Ovary (tissue), 3 donors: ENCODE measurements around the gene ATP8B1.

Source experiments
- EP300 ChIP-seq: sonication (generic); formaldehyde crosslinking; IDR thresholded peaks from one replicate; pipeline ENCODE4 v1.6.1; 2017; ENCODE audit warnings: antibody characterized with exemption
- POLR2A ChIP-seq: fragments of 450-650 bp; IDR thresholded peaks from one replicate; pipeline ENCODE4 v1.6.1; 2017; ENCODE audit warnings: antibody characterized with exemption, mild to moderate bottlenecking, moderate library complexity
- TF ChIP-seq, protein P1 (sequence below), 3 donors: fragments of 450-650 bp in 2 of 3; fragments of 200-600 bp in 1 of 3; IDR thresholded peaks; one replicate each; pipeline versions ENCODE4 v1.5.1 to v1.8.0; 2016 to 2022; ENCODE audit warnings: antibody characterized with exemption in 3 of 3, mild to moderate bottlenecking in 1 of 3
- donor health status: DM: no; HTN: no; CAD: no.

- TF ChIP-seq EP300 (no peak), POLR2A (no peak)
- TF ChIP-seq, protein P1, sequence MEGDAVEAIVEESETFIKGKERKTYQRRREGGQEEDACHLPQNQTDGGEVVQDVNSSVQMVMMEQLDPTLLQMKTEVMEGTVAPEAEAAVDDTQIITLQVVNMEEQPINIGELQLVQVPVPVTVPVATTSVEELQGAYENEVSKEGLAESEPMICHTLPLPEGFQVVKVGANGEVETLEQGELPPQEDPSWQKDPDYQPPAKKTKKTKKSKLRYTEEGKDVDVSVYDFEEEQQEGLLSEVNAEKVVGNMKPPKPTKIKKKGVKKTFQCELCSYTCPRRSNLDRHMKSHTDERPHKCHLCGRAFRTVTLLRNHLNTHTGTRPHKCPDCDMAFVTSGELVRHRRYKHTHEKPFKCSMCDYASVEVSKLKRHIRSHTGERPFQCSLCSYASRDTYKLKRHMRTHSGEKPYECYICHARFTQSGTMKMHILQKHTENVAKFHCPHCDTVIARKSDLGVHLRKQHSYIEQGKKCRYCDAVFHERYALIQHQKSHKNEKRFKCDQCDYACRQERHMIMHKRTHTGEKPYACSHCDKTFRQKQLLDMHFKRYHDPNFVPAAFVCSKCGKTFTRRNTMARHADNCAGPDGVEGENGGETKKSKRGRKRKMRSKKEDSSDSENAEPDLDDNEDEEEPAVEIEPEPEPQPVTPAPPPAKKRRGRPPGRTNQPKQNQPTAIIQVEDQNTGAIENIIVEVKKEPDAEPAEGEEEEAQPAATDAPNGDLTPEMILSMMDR (IDR thresholded peaks at IDR 0.05) = no peak
Measured at GRCh38 chr18:57767259-57768050, 35.7 kb downstream of the ATP8B1 start.
